ENCODE data around the gene DRC3. TPM values are rescaled to one million over a fixed set of nuclear protein-coding genes. Genes with fewer than 3 reads are reported as not detected.

DRC3 gene
- polyA plus RNA-seq (2013, experiment 1 of 2) = 0.13 TPM
- polyA plus RNA-seq (2013, experiment 2 of 2) = 0.13 TPM

GRCh38 chr17:17972126-17972951 lies at the start of gene DRC3, which contains the start of gene TOM1L2:
Gene DRC3 (plus strand): TSS chr17:17972862. CDS start chr17:17977599, 4,737 bp downstream.
Gene TOM1L2 (minus strand): TSS chr17:17972400. CDS start chr17:17972313, 87 bp downstream.
- Histone ChIP-seq H4K8ac (ENCODE audit: low read depth, low read length) (no peak within 1 kb of the TSS), H3K4ac (ENCODE audit: low read depth, low read length) (no peak within 1 kb of the TSS), H3K4me3 (ENCODE audit: low read length) (peak within 1 kb of the TSS; percentile 55), H3K23ac (ENCODE audit: low read length) (no peak within 1 kb of the TSS), H3K56ac (ENCODE audit: low read length) (peak within 1 kb of the TSS; percentile 83), H2AK5ac (ENCODE audit: low read length) (no peak within 1 kb of the TSS), H3K27me3 (ENCODE audit: insufficient read depth, low read length, poor library complexity) (no peaks in the 10 kb centered on the region), H3K4me2 (ENCODE audit: low read length) (peak within 1 kb of the TSS; percentile 75), H3K79me1 (ENCODE audit: low read length) (no peaks in the 10 kb centered on the region), H4K5ac (ENCODE audit: low read length) (no peak within 1 kb of the TSS), H3K18ac (ENCODE audit: low read length) (no peak within 1 kb of the TSS), H3K4me1 (ENCODE audit: control insufficient read depth, low read depth, low read length) (peaks cover 5% of the 10 kb centered on the region), H2BK120ac (ENCODE audit: low read depth, low read length) (no peak within 1 kb of the TSS), H2BK5ac (ENCODE audit: low read length) (no peak within 1 kb of the TSS), H3K36me3 (ENCODE audit: control insufficient read depth, insufficient read depth, low read length) (no peaks in the 10 kb centered on the region), H3K79me2 (ENCODE audit: control insufficient read depth, insufficient read depth, low read length) (no peaks in the 10 kb centered on the region), H2BK15ac (replicated peaks; ENCODE audit: low read depth) (no peak within 1 kb of the TSS), H3K9ac (ENCODE audit: low read length) (peak within 1 kb of the TSS; percentile 65), H3K27ac (ENCODE audit: low read depth, low read length) (no peak within 1 kb of the TSS)
- peak; percentile 100 for DNase-seq
- no CpG with 5 or more reads among the region's 59 CpGs for WGBS (ENCODE audit: extremely low coverage, insufficient coverage, low lambda C conversion rate)

- Histone ChIP-seq H3K4ac (ENCODE audit: low read depth, low read length) (no peak overlapping the region), H2BK120ac (ENCODE audit: low read depth, low read length) (no peak overlapping the region), H3K27me3 (ENCODE audit: insufficient read depth, low read length, poor library complexity) (no peaks in the 10 kb centered on the region), H3K79me2 (ENCODE audit: control insufficient read depth, insufficient read depth, low read length) (no peaks in the 10 kb centered on the region), H3K79me1 (ENCODE audit: low read length) (no peaks in the 10 kb centered on the region), H3K4me3 (ENCODE audit: low read length) (no peak overlapping the region), H3K9ac (ENCODE audit: low read length) (no peak overlapping the region), H2AK5ac (ENCODE audit: low read length) (no peak overlapping the region), H4K8ac (ENCODE audit: low read depth, low read length) (no peak overlapping the region), H3K4me1 (ENCODE audit: control insufficient read depth, low read depth, low read length) (peaks cover 21% of the 10 kb centered on the region), H3K27ac (ENCODE audit: low read depth, low read length) (no peak overlapping the region), H2BK15ac (replicated peaks; ENCODE audit: low read depth) (no peak overlapping the region), H2BK5ac (ENCODE audit: low read length) (no peak overlapping the region), H3K4me2 (ENCODE audit: low read length) (no peak overlapping the region), H4K5ac (ENCODE audit: low read length) (no peak overlapping the region), H3K18ac (ENCODE audit: low read length) (no peak overlapping the region), H3K36me3 (ENCODE audit: control insufficient read depth, insufficient read depth, low read length) (no peaks in the 10 kb centered on the region), H3K56ac (ENCODE audit: low read length) (no peak overlapping the region), H3K23ac (ENCODE audit: low read length) (no peak overlapping the region)
- WGBS (ENCODE audit: extremely low coverage, insufficient coverage, low lambda C conversion rate) = no CpG with 5 or more reads among the region's 5 CpGs
- DNase-seq = no peak
These were observed 48.4 kb upstream of the DRC3 start for GRCh38 chr17:17924131-17924856.

- Histone ChIP-seq H3K4me1 (ENCODE audit: control insufficient read depth, low read depth, low read length) (peaks cover 21% of the 10 kb centered on the region), H2AK5ac (ENCODE audit: low read length) (no peak overlapping the region), H4K8ac (ENCODE audit: low read depth, low read length) (no peak overlapping the region), H3K79me2 (ENCODE audit: control insufficient read depth, insufficient read depth, low read length) (no peaks in the 10 kb centered on the region), H3K4ac (ENCODE audit: low read depth, low read length) (no peak overlapping the region), H3K79me1 (ENCODE audit: low read length) (no peaks in the 10 kb centered on the region), H3K4me3 (ENCODE audit: low read length) (no peak overlapping the region), H3K9ac (ENCODE audit: low read length) (no peak overlapping the region), H3K36me3 (ENCODE audit: control insufficient read depth, insufficient read depth, low read length) (no peaks in the 10 kb centered on the region), H3K27me3 (ENCODE audit: insufficient read depth, low read length, poor library complexity) (no peaks in the 10 kb centered on the region), H3K4me2 (ENCODE audit: low read length) (no peak overlapping the region), H3K27ac (ENCODE audit: low read depth, low read length) (no peak overlapping the region), H2BK120ac (ENCODE audit: low read depth, low read length) (no peak overlapping the region), H3K18ac (ENCODE audit: low read length) (no peak overlapping the region), H2BK5ac (ENCODE audit: low read length) (no peak overlapping the region), H3K56ac (ENCODE audit: low read length) (no peak overlapping the region), H3K23ac (ENCODE audit: low read length) (no peak overlapping the region), H4K5ac (ENCODE audit: low read length) (no peak overlapping the region), H2BK15ac (replicated peaks; ENCODE audit: low read depth) (no peak overlapping the region)
- DNase-seq = no peak
These were observed 47.8 kb upstream of the DRC3 start for GRCh38 chr17:17924857-17925250.

- Histone ChIP-seq H4K8ac (ENCODE audit: low read depth, low read length) (no peak overlapping the region), H3K4ac (ENCODE audit: low read depth, low read length) (no peak overlapping the region), H3K27me3 (ENCODE audit: insufficient read depth, low read length, poor library complexity) (no peaks in the 10 kb centered on the region), H3K36me3 (ENCODE audit: control insufficient read depth, insufficient read depth, low read length) (no peaks in the 10 kb centered on the region), H3K9ac (ENCODE audit: low read length) (no peak overlapping the region), H4K5ac (ENCODE audit: low read length) (no peak overlapping the region), H3K4me3 (ENCODE audit: low read length) (no peak overlapping the region), H3K23ac (ENCODE audit: low read length) (no peak overlapping the region), H3K27ac (ENCODE audit: low read depth, low read length) (no peak overlapping the region), H2BK120ac (ENCODE audit: low read depth, low read length) (no peak overlapping the region), H3K4me1 (ENCODE audit: control insufficient read depth, low read depth, low read length) (peaks cover 20% of the 10 kb centered on the region), H3K18ac (ENCODE audit: low read length) (no peak overlapping the region), H3K79me1 (ENCODE audit: low read length) (no peaks in the 10 kb centered on the region), H2AK5ac (ENCODE audit: low read length) (no peak overlapping the region), H2BK5ac (ENCODE audit: low read length) (no peak overlapping the region), H3K56ac (ENCODE audit: low read length) (no peak overlapping the region), H2BK15ac (replicated peaks; ENCODE audit: low read depth) (no peak overlapping the region), H3K4me2 (ENCODE audit: low read length) (no peak overlapping the region), H3K79me2 (ENCODE audit: control insufficient read depth, insufficient read depth, low read length) (no peaks in the 10 kb centered on the region)
- no peak for DNase-seq
- WGBS (ENCODE audit: extremely low coverage, insufficient coverage, low lambda C conversion rate) = no CpG with 5 or more reads among the region's 4 CpGs
These were observed 46.6 kb upstream of the DRC3 start for GRCh38 chr17:17926036-17926435.

- no peak overlapping the region for H4K5ac ChIP-seq (ENCODE audit: low read length)
- no peak overlapping the region for H3K9ac ChIP-seq (ENCODE audit: low read length)
- no CpG with 5 or more reads among the region's 5 CpGs for whole genome bisulfite sequencing (ENCODE audit: extremely low coverage, insufficient coverage, low lambda C conversion rate)
- H3K79me2 ChIP-seq (ENCODE audit: control insufficient read depth, insufficient read depth, low read length) = no peaks in the 10 kb centered on the region
- H2BK120ac ChIP-seq (ENCODE audit: low read depth, low read length) = no peak overlapping the region
- no peak for DNase-seq
- H3K4ac ChIP-seq (ENCODE audit: low read depth, low read length) = no peak overlapping the region
- no peak overlapping the region for H2BK15ac ChIP-seq (replicated peaks; ENCODE audit: low read depth)
- H3K27ac ChIP-seq (ENCODE audit: low read depth, low read length) = no peak overlapping the region
- H3K27me3 ChIP-seq (ENCODE audit: insufficient read depth, low read length, poor library complexity) = no peaks in the 10 kb centered on the region
- H4K8ac ChIP-seq (ENCODE audit: low read depth, low read length) = no peak overlapping the region
- H2AK5ac ChIP-seq (ENCODE audit: low read length) = no peak overlapping the region
- peaks cover 15% of the 10 kb centered on the region for H3K4me1 ChIP-seq (ENCODE audit: control insufficient read depth, low read depth, low read length)
- H2BK5ac ChIP-seq (ENCODE audit: low read length) = no peak overlapping the region
- no peak overlapping the region for H3K4me2 ChIP-seq (ENCODE audit: low read length)
- H3K36me3 ChIP-seq (ENCODE audit: control insufficient read depth, insufficient read depth, low read length) = no peaks in the 10 kb centered on the region
- H3K4me3 ChIP-seq (ENCODE audit: low read length) = no peak overlapping the region
- no peak overlapping the region for H3K56ac ChIP-seq (ENCODE audit: low read length)
- no peaks in the 10 kb centered on the region for H3K79me1 ChIP-seq (ENCODE audit: low read length)
- H3K23ac ChIP-seq (ENCODE audit: low read length) = no peak overlapping the region
- peak overlapping the region; percentile 32 for H3K18ac ChIP-seq (ENCODE audit: low read length)
These were observed 45.7 kb upstream of the DRC3 start for GRCh38 chr17:17926840-17927449.

Data from mesendoderm (in vitro differentiated cells).